ENCODE data around the gene ANAPC15. TPM values are rescaled to one million over a fixed set of nuclear protein-coding genes. Genes with fewer than 3 reads are reported as not detected.

The ANAPC15 gene
- total and polyA plus RNA-seq, 2 of the 13 experiments (the other 11 are each of a cell fraction or from before 2014, with no cell fraction given), result 18.8 to 25.7 TPM

GRCh38 chr11:72102946-72103753 is 9.3 kb downstream of the ANAPC15 start, which contains the start of gene LAMTOR1 (continued):
- TF ChIP-seq HMGA1 (CRISPR knock-in tag; conservative IDR thresholded peaks at IDR 0.05) (no peak), MTERF4 (CRISPR knock-in tag; IDR thresholded peaks at IDR 0.05) (no peak), ZNF839 (CRISPR knock-in tag; IDR thresholded peaks at IDR 0.05; ENCODE audit: borderline replicate concordance) (no peak), ATF1 (CRISPR knock-in tag; IDR thresholded peaks at IDR 0.05) (no peak), ZBTB10 (CRISPR knock-in tag; IDR thresholded peaks at IDR 0.05; ENCODE audit: borderline replicate concordance) (no peak), ZSCAN20 (CRISPR knock-in tag; IDR thresholded peaks at IDR 0.05; ENCODE audit: borderline replicate concordance) (no peak), ZBTB46 (CRISPR knock-in tag; IDR thresholded peaks at IDR 0.05; ENCODE audit: borderline replicate concordance) (no peak), GTF2F1 (IDR thresholded peaks at IDR 0.05; ENCODE audit: low read length) (0 out of 2 replicates have a peak, but pooled peaks have one; percentile 28), ZSCAN22 (CRISPR knock-in tag; IDR thresholded peaks at IDR 0.05) (no peak), MZF1 (CRISPR knock-in tag; IDR thresholded peaks at IDR 0.05; ENCODE audit: borderline replicate concordance) (no peak), SMAD9 (CRISPR knock-in tag; IDR thresholded peaks at IDR 0.05) (no peak), MLXIP (CRISPR knock-in tag; IDR thresholded peaks at IDR 0.05; ENCODE audit: borderline replicate concordance) (no peak), GZF1 (CRISPR knock-in tag; IDR thresholded peaks at IDR 0.05) (no peak), RBM22 (optimal IDR thresholded peaks at IDR 0.05; ENCODE audit: low read length) (no peak), ZNF782 (CRISPR knock-in tag; IDR thresholded peaks at IDR 0.05; ENCODE audit: borderline replicate concordance) (no peak), RNF219 (CRISPR knock-in tag; IDR thresholded peaks at IDR 0.05) (no peak), ZNF264 (CRISPR knock-in tag; IDR thresholded peaks at IDR 0.05) (0 out of 2 replicates have a peak, but pooled peaks have one; percentile 24), KLF9 (CRISPR knock-in tag; IDR thresholded peaks at IDR 0.05; ENCODE audit: low read depth) (no peak)
